MV-4-11 (cell line): ENCODE data around the gene FRMD4A.
"Not testable (repeated sequence)": the region's sequence is repeated elsewhere in the genome, so short reads cannot be mapped to it uniquely, and the experiment has no call there.

ENCODE experiments used
- DNase-seq: peaks from one replicate; lab custom pipeline; 2025; lab: John Stamatoyannopoulos, UW

The FRMD4A gene

GRCh38 chr10:14240253-14241189, 90.2 kb downstream of the FRMD4A start:
- no peak for DNase-seq

- not testable (repeated sequence) for DNase-seq
Measured at GRCh38 chr10:14238659-14239058, 92.1 kb downstream of the FRMD4A start.

DNA sequence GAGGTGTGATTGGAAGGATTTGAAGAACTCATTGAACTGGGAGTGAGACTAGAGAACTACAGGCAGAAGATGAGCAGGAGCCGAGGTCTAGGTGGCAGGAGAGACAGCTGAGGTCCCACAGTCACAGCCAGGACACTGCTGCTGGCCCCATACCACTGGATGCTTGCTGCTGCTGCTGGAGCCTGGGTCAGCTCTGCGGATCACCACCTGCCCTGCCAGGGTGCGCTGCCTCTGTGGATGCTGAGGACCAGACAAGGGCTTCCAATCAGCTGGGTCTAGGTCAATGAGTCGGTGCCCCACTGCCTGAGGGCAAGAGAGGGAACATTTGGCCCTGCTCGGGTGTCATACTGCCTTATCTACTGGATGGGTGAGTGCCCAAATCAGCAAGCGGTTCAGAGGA, 94.4 kb downstream of the FRMD4A start:
- no peak for DNase-seq

- no peak for DNase-seq
Measured at GRCh38 chr10:14235566-14236195, 95.0 kb downstream of the FRMD4A start.

GRCh38 chr10:14233566-14233965, 97.2 kb downstream of the FRMD4A start:
- no peak for DNase-seq

GRCh38 chr10:14228798-14229197, 101.9 kb downstream of the FRMD4A start:
- DNase-seq, result not testable (repeated sequence)

DNA sequence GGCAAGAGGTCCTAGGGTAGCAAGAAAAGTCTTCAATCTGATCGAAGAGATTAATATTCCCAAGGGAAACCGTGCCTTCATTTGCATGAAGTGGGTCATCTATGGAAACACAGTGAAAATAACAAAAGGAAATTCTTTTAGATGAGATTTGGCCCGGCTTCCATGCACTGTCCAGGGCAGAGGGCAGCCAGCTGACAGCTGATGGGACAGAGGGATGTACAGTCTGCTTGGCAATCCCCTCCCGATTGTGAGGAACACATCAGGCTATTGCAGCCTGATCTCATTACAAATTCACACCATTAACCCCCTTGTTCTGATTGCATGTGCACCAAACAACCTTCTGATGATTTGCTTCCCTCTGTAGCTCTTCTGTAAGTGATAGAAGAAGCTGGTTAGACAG, 105.3 kb downstream of the FRMD4A start:
- DNase-seq, result no peak

DNA sequence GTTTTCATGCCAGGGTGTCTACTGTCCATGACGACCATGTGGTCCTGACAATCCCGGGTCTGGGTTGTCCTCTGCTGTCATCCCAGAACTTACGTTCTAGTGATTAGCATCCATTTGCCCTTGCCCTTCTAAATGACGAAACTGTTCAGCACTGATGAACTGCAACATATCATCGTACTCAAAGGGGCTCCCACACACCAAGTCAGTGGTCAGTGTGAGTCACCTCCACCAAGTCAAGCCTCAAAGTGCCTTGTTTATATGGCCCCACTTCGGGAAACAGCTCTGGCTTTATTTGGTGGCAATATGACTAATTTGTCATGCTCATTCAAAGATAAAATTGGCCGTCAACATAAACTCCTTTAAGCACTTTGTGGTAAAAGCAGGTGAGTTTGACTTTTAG, 110.7 kb downstream of the FRMD4A start:
- no peak for DNase-seq

DNA sequence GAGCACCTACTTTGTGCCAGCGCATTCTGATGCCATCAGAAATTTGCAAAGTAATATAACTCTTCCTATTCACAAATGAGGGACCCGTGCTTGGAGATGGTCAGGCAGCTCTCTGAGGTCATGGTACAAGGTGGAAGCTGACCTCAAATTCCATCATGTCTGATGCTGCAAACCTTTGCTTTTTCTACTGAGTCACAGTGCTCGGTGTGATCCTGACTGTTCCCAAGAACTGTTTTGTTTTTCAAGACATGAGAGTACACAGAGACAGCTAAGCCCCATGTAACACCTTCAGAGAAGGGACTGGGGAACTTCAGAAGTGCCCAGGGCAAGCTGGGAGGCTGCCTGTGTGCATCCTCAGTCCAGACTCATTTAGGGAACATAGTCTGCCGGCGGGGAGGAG, 111.3 kb downstream of the FRMD4A start:
- DNase-seq, result no peak

DNA sequence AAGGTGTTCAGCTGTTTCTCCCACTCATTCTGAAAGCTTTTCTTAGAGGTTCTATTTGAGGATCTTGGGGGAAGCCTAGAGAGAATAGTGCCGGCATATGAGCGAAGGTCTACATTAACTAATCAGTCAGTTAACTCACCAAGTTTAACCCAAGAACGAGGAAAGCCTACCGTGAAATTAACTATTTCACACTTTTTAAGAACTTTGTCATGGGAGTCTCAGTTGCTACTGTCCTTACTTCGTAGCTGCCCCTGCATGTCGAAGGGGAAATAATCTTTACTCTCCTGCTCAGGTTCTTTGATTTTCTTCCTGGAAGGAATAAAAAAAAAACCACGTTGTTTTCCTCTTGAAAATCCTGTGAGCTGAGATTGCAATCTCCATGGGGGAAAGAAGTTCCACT, 115.1 kb downstream of the FRMD4A start:
- DNase-seq, result no peak

GRCh38 chr10:14213703-14214102, 117.0 kb downstream of the FRMD4A start:
- not testable (repeated sequence) for DNase-seq

GRCh38 chr10:14211610-14212009, 119.1 kb downstream of the FRMD4A start:
- DNase-seq, result no peak

DNA sequence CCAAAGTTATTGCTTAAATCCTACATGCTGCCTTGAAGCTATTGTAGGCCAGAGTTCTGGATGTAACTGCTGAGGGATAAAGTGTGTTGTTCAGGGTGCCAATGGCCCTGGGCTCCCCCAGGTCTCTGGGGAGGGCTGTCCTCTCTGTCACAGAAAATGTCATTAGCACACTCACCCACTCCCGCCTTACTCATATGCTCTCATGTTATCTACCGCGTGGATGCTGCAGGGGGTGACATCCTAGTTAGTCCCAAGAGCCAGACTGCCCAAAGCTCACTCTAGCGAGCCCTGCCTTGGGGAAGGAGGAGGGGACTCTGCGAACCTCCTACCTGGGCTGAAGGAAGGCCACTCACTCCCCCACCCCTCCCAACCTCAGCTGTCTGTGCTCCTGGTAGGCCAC, 122.5 kb downstream of the FRMD4A start:
- DNase-seq, result no peak

DNA sequence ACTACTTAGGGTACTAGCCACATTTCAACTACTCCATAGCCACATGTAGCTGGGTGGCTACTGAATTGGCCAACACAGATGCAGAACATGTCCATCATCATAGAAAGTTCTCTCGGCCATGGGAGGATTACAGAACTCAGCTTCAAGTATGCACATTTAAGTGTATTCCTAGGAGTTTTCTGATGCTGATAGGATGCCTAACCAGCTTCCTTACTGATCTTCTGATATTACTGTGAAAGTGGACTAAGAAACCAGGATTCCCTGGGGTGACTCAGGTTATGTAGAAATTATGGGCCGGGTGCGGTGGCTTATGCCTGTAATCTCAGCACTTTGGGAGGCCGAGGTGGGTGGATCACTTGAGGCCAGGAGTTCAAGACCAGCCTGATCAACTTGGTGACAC, 125.5 kb downstream of the FRMD4A start:
- DNase-seq, result no peak

DNA sequence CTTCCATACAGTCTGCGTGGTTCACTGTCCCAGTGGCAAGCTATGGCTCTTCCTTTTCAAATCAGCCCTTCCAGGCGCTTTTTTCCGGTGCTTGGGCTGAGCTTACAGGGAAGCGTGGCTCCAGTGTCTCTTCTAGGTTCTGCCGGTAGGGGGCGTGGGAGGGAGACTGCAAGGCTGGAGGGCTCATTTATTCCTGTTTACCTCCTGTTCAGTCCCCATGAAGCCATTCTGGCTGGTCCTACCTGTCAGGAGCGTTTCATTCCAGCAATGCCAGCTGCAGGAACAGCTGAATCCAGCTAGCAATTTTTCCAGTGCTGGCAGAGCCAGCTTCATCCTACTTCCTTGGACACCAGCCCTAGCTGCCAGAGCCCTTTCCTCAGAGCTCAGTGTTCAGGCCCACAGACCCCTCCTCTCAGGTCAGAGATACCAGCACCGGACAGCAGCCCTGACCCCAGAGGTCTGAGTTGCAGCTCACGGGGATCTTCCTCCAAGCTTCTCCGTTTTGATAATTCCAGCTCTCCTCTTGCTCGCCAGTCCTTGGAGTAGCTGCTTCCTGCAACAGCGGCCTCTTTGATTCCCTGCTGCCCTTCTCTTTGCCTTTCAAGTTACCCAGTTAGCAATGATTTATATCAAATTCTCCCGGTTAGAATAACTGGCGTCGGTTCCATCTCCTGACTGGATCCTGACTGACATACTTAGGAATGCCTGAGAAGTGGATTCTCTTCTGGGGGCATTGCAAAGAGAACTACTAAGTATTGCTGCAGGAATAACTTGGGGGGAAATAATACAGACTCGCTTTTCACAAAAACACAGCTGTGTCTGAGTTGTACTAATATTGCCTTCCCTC, 129.8 kb downstream of the FRMD4A start:
- no peak for DNase-seq

GRCh38 chr10:14199098-14199497, 131.6 kb downstream of the FRMD4A start:
- not testable (repeated sequence) for DNase-seq

GRCh38 chr10:14198078-14198477, 132.6 kb downstream of the FRMD4A start:
- no peak for DNase-seq

DNA sequence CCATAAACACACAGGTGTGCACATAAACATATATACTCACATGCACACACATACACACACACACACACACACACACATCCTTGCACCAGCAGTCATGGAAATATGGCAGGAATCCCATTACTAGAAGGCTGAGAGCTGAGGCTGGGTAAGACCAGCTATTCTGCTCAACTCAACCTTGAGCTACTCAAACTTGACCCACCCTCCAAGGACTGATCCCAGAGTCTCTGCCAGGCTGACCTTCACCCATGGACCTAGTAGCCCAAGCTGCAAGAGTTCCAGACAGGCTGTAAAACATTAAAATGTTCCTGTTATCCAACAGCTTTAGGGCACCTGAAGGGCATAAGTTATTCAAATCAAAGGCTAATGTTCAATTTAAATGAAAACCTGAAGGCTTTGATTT, 134.6 kb downstream of the FRMD4A start:
- no peak for DNase-seq

- DNase-seq, result no peak
Measured at GRCh38 chr10:14195433-14195832, 135.3 kb downstream of the FRMD4A start.

DNA sequence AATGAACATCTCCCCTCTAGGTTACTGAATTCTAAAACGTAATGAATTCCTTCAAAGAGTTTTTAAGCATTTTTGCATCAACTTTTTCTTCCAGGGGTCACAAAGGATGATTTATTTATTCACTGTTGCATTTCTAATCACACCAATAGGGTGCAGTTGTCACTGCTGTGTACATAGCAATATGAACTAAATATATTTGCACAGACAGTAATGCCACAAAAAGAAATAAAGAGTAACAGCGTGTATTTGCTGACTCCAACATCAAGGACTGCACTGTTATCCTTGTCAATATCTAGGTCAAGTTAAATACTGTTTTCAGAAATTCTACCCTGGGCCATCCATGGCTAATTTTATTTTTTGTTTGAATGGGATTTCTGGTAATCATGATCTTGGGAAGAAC, 138.0 kb downstream of the FRMD4A start:
- no peak for DNase-seq

DNA sequence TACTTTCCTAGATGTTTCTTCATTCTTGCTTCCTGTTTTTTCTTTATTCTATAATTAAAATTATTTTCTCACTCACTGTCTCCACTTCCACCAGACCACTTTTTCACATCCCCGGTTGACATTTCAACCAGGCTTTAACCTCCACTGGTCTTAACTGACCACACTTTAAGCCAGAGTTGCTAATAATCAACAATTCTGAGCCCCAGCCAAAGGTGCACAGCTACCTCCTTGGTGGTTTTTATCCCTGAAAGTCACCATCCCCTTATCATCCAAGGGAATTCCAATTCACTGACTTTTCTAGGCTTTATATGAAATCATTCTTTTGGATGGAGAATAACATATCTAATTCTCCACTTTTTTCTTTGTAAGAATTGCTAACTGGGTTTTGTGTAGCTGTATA, 138.9 kb downstream of the FRMD4A start:
- no peak for DNase-seq

GRCh38 chr10:14191407-14191806, 139.3 kb downstream of the FRMD4A start:
- DNase-seq, result no peak

GRCh38 chr10:14190702-14191101, 140.0 kb downstream of the FRMD4A start:
- no peak for DNase-seq
